HepG2 (cell line): Measurements from ENCODE around the gene RBM8A. TPM values are rescaled to one million over a fixed set of nuclear protein-coding genes. Genes with fewer than 3 reads are reported as not detected.

Source experiments
- EED ChIP-seq: sonication (generic); formaldehyde crosslinking; IDR thresholded peaks from 2 replicates; pipeline ENCODE4 v1.5.0; 2020; ENCODE audit warnings: mild to moderate bottlenecking, missing genetic modification reagents
- IKZF4 ChIP-seq: sonication (generic); formaldehyde crosslinking; IDR thresholded peaks from 2 replicates; pipeline ENCODE4 v1.5.1; 2020; ENCODE audit warnings: borderline replicate concordance, mild to moderate bottlenecking, low read depth, missing genetic modification reagents; ENCODE audit errors: not compliant biosample characterization
- MATR3 ChIP-seq: sonication (generic); formaldehyde crosslinking; IDR thresholded peaks from 2 replicates; pipeline ENCODE4 v1.4.0; 2020; ENCODE audit warnings: missing genetic modification reagents
- SALL1 ChIP-seq: sonication (generic); formaldehyde crosslinking; IDR thresholded peaks from 2 replicates; pipeline ENCODE4 v1.8.0; 2022; ENCODE audit warnings: mild to moderate bottlenecking, missing genetic modification reagents
- YY1 ChIP-seq: IDR thresholded peaks from 2 replicates; pipeline ENCODE4 v1.6.1; 2011; ENCODE audit warnings: low read length, low read depth, moderate library complexity, mild to moderate bottlenecking; ENCODE audit not compliant: insufficient read depth, insufficient replicate concordance
- ZNF564 ChIP-seq: sonication (generic); formaldehyde crosslinking; IDR thresholded peaks from 2 replicates; pipeline ENCODE4 v1.8.1; 2023; ENCODE audit warnings: mild to moderate bottlenecking, missing genetic modification reagents
- polyA plus RNA-seq, 8 experiments: library from polyadenylated mRNA; depleted of rRNA in 3 of 8; stranded (reverse) in 7 of 8; unstranded in 1 of 8; fragments of >200 nt; fragmentation: Illumina TruSeq in 4 of 8; extraction: Trizol in 4 of 8; gene quantifications; 2 replicates each; pipeline versions ENCODE4 v1.2.1 to v1.2.3, GENCODE V29; 2011 to 2016; ENCODE audit warnings: low read depth in 4 of 8, missing spikeins in 1 of 8, mixed read lengths in 1 of 8; ENCODE audit not compliant: insufficient read depth in 1 of 8
- total RNA-seq, 5 experiments: library from RNA; depleted of rRNA; stranded (reverse); fragments of >200 nt; fragmentation: Illumina TruSeq; extraction: Trizol; gene quantifications; 2 replicates each; pipeline ENCODE4 v1.2.3, GENCODE V29; 2016; ENCODE audit warnings: low read depth in 1 of 5
- TF ChIP-seq, protein P1 (sequence below): sonication (generic); formaldehyde crosslinking; IDR thresholded peaks from 2 replicates; pipeline ENCODE4 v1.5.0; 2020; ENCODE audit warnings: missing genetic modification reagents, mild to moderate bottlenecking, borderline replicate concordance
- TF ChIP-seq, protein P2 (sequence below): sonication (generic); formaldehyde crosslinking; IDR thresholded peaks from 2 replicates; pipeline ENCODE4 v1.4.0; 2020; ENCODE audit warnings: missing genetic modification reagents
- TF ChIP-seq, protein P3 (sequence below): sonication (generic); formaldehyde crosslinking; IDR thresholded peaks from 2 replicates; pipeline ENCODE4 v1.4.0; 2020; ENCODE audit warnings: low read depth, mild to moderate bottlenecking, missing genetic modification reagents
- TF ChIP-seq, protein P4 (sequence below), 2 experiments: sonication (generic) in 1 of 2; formaldehyde crosslinking in 1 of 2; IDR thresholded peaks; 2 replicates each; pipeline versions ENCODE4 v1.5.1 to v1.6.1; 2011 to 2020; ENCODE audit warnings: borderline replicate concordance in 1 of 2, low read depth in 1 of 2, low read length in 1 of 2, mild to moderate bottlenecking in 1 of 2, missing genetic modification reagents in 1 of 2, moderate library complexity in 1 of 2
- TF ChIP-seq, protein P5 (sequence below), 2 experiments: fragments of 450-650 bp in 1 of 2; sonication (generic) in 1 of 2; formaldehyde crosslinking in 1 of 2; IDR thresholded peaks; 2 replicates each; pipeline versions ENCODE4 v1.6.1 to v1.8.0; 2016 to 2022; ENCODE audit warnings: antibody characterized with exemption in 1 of 2, mild to moderate bottlenecking in 1 of 2, missing genetic modification reagents in 1 of 2

Gene RBM8A
- total and polyA plus RNA-seq, 2 of the 13 experiments (the other 11 are each of a cell fraction or from before 2014, with no cell fraction given), result 106 to 162 TPM

DNA sequence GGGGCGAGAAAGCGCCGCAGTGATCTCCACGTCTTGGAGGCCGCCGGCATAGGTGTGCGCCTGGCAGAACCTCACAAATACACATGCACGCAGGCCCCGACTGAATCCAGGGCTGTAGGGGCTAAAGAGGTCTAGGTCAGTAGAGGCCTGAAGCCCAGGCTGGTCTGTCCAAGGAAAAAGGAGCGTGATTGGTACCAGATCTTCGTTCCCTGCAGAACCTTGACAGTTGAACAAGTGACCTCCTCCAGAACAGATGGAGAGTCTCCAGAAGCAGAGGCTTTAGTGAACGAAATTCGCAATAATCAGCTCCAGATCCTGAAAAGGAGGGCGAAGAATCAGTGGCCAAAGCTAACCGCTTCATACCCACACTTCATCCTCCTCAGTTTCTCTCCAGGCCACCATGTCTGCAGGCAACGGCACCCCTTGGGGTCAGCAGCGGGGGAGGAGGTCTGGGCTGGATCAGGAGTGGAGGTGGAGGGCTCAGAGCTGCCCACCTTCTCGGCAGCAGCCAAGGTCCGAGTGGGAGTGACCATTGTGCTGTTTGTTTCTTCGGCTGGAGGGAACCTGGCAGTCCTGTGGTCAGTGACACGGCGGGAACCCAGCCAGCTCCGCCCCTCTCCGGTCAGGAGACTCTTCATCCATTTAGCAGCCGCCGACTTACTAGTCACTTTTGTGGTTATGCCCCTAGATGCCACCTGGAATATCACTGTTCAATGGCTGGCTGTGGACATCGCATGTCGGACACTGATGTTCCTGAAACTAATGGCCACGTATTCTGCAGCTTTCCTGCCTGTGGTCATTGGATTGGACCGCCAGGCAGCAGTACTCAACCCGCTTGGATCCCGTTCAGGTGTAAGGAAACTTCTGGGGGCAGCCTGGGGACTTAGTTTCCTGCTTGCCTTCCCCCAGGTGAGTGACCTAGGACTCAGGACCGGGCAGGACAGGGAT, 8.0 kb downstream of the RBM8A start (continued):
- TF ChIP-seq, protein P1, sequence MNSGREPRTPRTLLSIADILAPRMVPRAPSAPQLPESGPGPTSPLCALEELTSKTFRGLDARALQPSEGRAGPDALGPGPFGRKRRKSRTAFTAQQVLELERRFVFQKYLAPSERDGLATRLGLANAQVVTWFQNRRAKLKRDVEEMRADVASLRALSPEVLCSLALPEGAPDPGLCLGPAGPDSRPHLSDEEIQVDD (CRISPR knock-in tag), result no peak
- TF ChIP-seq EED (CRISPR knock-in tag), result no peak
- TF ChIP-seq, protein P2, sequence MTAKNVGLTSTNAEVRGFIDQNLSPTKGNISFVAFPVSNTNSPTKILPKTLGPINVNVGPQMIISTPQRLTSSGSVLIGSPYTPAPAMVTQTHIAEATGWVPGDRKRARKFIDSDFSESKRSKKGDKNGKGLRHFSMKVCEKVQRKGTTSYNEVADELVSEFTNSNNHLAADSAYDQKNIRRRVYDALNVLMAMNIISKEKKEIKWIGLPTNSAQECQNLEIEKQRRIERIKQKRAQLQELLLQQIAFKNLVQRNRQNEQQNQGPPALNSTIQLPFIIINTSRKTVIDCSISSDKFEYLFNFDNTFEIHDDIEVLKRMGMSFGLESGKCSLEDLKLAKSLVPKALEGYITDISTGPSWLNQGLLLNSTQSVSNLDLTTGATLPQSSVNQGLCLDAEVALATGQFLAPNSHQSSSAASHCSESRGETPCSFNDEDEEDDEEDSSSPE (CRISPR knock-in tag), result peak; percentile 35; the same call in 1 of the 2 replicates
- TF ChIP-seq, protein P3, sequence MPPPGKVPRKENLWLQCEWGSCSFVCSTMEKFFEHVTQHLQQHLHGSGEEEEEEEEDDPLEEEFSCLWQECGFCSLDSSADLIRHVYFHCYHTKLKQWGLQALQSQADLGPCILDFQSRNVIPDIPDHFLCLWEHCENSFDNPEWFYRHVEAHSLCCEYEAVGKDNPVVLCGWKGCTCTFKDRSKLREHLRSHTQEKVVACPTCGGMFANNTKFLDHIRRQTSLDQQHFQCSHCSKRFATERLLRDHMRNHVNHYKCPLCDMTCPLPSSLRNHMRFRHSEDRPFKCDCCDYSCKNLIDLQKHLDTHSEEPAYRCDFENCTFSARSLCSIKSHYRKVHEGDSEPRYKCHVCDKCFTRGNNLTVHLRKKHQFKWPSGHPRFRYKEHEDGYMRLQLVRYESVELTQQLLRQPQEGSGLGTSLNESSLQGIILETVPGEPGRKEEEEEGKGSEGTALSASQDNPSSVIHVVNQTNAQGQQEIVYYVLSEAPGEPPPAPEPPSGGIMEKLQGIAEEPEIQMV (CRISPR knock-in tag), result no peak
- TF ChIP-seq, protein P4, sequence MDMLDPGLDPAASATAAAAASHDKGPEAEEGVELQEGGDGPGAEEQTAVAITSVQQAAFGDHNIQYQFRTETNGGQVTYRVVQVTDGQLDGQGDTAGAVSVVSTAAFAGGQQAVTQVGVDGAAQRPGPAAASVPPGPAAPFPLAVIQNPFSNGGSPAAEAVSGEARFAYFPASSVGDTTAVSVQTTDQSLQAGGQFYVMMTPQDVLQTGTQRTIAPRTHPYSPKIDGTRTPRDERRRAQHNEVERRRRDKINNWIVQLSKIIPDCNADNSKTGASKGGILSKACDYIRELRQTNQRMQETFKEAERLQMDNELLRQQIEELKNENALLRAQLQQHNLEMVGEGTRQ (IDR thresholded peaks at IDR 0.05; ENCODE audit: low read depth, low read length), result no peak
- TF ChIP-seq, protein P4 (CRISPR knock-in tag; IDR thresholded peaks at IDR 0.05; ENCODE audit: borderline replicate concordance), result no peak
- TF ChIP-seq, protein P5, sequence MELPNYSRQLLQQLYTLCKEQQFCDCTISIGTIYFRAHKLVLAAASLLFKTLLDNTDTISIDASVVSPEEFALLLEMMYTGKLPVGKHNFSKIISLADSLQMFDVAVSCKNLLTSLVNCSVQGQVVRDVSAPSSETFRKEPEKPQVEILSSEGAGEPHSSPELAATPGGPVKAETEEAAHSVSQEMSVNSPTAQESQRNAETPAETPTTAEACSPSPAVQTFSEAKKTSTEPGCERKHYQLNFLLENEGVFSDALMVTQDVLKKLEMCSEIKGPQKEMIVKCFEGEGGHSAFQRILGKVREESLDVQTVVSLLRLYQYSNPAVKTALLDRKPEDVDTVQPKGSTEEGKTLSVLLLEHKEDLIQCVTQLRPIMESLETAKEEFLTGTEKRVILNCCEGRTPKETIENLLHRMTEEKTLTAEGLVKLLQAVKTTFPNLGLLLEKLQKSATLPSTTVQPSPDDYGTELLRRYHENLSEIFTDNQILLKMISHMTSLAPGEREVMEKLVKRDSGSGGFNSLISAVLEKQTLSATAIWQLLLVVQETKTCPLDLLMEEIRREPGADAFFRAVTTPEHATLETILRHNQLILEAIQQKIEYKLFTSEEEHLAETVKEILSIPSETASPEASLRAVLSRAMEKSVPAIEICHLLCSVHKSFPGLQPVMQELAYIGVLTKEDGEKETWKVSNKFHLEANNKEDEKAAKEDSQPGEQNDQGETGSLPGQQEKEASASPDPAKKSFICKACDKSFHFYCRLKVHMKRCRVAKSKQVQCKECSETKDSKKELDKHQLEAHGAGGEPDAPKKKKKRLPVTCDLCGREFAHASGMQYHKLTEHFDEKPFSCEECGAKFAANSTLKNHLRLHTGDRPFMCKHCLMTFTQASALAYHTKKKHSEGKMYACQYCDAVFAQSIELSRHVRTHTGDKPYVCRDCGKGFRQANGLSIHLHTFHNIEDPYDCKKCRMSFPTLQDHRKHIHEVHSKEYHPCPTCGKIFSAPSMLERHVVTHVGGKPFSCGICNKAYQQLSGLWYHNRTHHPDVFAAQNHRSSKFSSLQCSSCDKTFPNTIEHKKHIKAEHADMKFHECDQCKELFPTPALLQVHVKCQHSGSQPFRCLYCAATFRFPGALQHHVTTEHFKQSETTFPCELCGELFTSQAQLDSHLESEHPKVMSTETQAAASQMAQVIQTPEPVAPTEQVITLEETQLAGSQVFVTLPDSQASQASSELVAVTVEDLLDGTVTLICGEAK (IDR thresholded peaks at IDR 0.05), result no peak
- TF ChIP-seq, protein P5 (CRISPR knock-in tag; IDR thresholded peaks at IDR 0.05), result no peak; the same call in 1 of the 2 replicates
- no peak; the same call in 1 of the 2 replicates for TF ChIP-seq SALL1 (CRISPR knock-in tag)
- TF ChIP-seq ZNF564 (CRISPR knock-in tag), result no peak
- peak; percentile 16 for TF ChIP-seq YY1
- TF ChIP-seq MATR3 (CRISPR knock-in tag), result no peak
- TF ChIP-seq IKZF4 (CRISPR knock-in tag), result peak; percentile 47
